ENCODE data around the gene RYR1.

DNA sequence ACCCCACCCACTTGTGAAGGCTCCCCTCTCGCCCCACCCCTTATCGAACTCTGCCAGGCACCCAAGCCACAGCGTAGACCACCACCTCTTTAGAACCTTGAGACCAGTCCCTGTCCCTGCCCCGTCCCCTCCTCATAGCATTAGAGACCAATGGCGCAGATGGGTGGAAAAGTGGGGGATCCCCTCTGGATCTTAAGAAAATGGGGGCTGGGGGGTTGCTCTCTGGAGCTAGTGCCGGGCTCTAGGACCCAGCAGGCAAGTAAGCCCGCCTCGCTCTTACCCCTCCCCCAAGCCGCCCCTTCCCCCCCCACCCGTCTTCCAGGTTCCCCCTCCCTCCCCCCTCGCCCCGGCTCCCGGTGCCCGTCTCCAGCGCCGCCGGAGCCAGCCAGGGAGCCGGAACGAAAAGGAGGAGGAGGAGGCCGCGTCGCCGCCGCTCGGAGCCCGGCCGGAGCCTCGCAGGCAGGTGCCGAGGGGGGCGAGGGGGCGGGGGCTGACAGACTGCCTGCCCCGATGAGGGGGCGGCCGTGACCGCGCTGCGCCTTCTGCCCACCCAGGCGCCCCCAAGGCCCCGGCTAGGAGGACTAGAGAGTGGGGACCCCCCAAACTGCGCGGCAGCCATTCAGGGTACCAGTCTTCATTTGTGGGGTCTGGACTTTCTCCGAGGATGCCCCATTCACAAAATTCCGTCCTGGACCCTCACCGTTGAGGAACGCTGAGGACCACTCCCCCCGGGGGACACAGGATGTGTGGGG lies 45.0 kb upstream of the RYR1 start, which contains the start of gene SPRED3:
- TF ChIP-seq, protein P1, sequence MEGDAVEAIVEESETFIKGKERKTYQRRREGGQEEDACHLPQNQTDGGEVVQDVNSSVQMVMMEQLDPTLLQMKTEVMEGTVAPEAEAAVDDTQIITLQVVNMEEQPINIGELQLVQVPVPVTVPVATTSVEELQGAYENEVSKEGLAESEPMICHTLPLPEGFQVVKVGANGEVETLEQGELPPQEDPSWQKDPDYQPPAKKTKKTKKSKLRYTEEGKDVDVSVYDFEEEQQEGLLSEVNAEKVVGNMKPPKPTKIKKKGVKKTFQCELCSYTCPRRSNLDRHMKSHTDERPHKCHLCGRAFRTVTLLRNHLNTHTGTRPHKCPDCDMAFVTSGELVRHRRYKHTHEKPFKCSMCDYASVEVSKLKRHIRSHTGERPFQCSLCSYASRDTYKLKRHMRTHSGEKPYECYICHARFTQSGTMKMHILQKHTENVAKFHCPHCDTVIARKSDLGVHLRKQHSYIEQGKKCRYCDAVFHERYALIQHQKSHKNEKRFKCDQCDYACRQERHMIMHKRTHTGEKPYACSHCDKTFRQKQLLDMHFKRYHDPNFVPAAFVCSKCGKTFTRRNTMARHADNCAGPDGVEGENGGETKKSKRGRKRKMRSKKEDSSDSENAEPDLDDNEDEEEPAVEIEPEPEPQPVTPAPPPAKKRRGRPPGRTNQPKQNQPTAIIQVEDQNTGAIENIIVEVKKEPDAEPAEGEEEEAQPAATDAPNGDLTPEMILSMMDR (conservative IDR thresholded peaks at IDR 0.05; ENCODE audit: low read length), result no peak
- TF ChIP-seq EZH2phosphoT487 (IDR thresholded peaks at IDR 0.05; ENCODE audit: borderline replicate concordance, low read depth, low read length), result no peak

All from OCI-LY7 (cell line).